Thyroid gland (tissue), 4 donors: Measurements from ENCODE around the gene TBCC.

Source experiments
- CTCF ChIP-seq, 6 experiments: fragments of 200-600 bp in 3 of 6; fragments of 450-650 bp in 3 of 6; sonication (generic) in 3 of 6; IDR thresholded peaks; one replicate each; pipeline ENCODE4 v1.5.1; 2016 to 2019; ENCODE audit warnings: antibody characterized with exemption in 6 of 6, mild to moderate bottlenecking in 2 of 6, inconsistent platforms in 1 of 6, moderate library complexity in 1 of 6
- POLR2A ChIP-seq, 2 donors: fragments of 450-650 bp; IDR thresholded peaks; one replicate each; pipeline ENCODE4 v1.6.1; 2017; ENCODE audit warnings: antibody characterized with exemption in 2 of 2, mild to moderate bottlenecking in 2 of 2, moderate library complexity in 1 of 2

GRCh38 chr6:42762426-42762859, 16.5 kb upstream of the TBCC start:
- TF ChIP-seq CTCF (IDR thresholded peaks at IDR 0.05) = no peak
- TF ChIP-seq POLR2A (IDR thresholded peaks at IDR 0.05) = no peak
